ENCODE results near the gene FURIN. TPM values are rescaled to one million over a fixed set of nuclear protein-coding genes. Genes with fewer than 3 reads are reported as not detected.
A peak's percentile ranks its signal among the peaks of the same experiment; 100 is the strongest.
"Not testable (repeated sequence)": the region's sequence is repeated elsewhere in the genome, so short reads cannot be mapped to it uniquely, and the experiment has no call there.

FURIN gene
- total RNA-seq, 1 donor from 2014 or later: 570 TPM

DNA sequence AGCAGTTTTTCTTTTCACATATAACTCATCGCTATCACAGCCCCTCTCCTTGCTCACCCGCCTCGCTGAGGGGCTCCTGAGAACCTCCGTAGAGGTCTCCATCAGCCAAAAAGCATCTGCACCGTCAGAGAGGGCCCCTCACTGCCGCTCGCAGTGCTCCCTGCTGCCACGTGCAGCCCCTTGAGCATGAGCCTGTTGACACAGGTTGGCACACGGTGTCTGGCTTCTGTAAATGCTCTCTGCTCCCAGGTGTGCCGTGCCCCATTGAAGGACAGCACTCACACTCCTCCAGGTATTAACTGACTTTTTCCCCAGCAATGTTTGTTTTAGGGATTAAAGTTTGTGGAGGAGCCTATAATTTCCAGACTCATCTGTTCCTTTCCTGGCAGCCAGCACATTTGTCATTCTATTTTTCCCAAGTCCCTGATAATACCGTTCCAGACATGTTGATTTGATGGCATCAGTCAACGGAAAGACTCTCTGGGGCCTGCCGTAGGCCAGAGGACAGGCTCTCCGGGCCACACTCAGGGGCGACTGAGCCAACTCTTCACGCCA is 2.1 kb upstream of the FURIN start:
- no peak for DNase-seq (ENCODE audit: low spot score)
- Mint-ChIP-seq H3K27me3 (ENCODE audit: low read depth) (no peaks in the 10 kb centered on the region), H3K9me3 (no peaks in the 10 kb centered on the region), H3K27ac (peak overlapping the region; percentile 2), H3K4me1 (ENCODE audit: low read depth) (peaks cover 56% of the 10 kb centered on the region), H3K36me3 (ENCODE audit: low read depth) (peaks cover 18% of the 10 kb centered on the region), H3K4me3 (ENCODE audit: low read depth) (no peak overlapping the region)
- intact Hi-C loops (cut with micrococcal nuclease): no loop called here

DNA sequence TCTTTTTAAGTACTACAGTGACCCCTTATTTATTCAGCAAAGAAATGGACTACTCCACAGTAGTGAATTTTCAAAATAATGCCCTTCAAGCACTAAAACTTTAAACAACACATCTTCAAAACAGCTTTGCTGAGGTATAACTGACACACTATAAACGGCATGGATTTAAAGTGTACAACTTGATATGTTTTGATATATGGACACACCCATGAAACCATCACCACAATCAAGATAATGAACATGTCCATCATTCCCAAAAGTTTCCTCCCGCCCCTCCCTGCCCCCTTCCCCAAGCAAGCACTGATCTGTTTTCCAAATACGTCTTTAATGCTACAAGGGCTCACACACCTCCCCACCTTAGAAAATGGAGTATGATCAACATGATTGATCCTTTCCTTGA is 1.6 kb upstream of the FURIN start:
- Mint-ChIP-seq H3K4me3 (ENCODE audit: low read depth) (no peak overlapping the region), H3K27me3 (ENCODE audit: low read depth) (no peaks in the 10 kb centered on the region), H3K27ac (peak overlapping the region; percentile 2), H3K4me1 (ENCODE audit: low read depth) (peaks cover 54% of the 10 kb centered on the region), H3K36me3 (ENCODE audit: low read depth) (peaks cover 18% of the 10 kb centered on the region), H3K9me3 (no peaks in the 10 kb centered on the region)
- no peak for DNase-seq (ENCODE audit: low spot score)
- intact Hi-C loops (cut with micrococcal nuclease): no loop called here

DNA sequence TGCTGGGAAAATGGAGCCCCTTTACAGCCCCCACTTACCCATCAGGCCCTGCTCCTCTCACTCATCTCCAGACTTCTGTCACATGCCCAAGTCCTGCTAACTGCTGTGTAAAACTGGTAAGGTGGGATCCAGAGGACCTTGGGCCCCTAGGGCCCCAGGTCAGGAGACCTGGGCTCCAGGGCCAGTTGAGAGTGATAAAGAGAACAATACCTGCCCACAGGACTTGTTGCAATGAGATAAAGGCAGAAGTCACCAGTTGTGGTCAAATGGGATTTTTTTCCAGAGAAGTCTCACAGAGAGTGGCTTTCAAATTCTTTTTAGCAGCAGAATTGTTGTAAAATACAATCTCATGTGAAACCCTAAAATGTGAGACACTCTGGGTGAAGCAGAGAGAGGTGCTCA is 753 bp downstream of the FURIN start:
- intact Hi-C loops (cut with micrococcal nuclease): loop anchor here (1.0 kb wide), 4 partner anchors 13 to 54 kb away; no protein-coding TSS in a partner anchor
- Mint-ChIP-seq H3K4me1 (ENCODE audit: low read depth) (peaks cover 48% of the 10 kb centered on the region), H3K9me3 (no peaks in the 10 kb centered on the region)

DNA sequence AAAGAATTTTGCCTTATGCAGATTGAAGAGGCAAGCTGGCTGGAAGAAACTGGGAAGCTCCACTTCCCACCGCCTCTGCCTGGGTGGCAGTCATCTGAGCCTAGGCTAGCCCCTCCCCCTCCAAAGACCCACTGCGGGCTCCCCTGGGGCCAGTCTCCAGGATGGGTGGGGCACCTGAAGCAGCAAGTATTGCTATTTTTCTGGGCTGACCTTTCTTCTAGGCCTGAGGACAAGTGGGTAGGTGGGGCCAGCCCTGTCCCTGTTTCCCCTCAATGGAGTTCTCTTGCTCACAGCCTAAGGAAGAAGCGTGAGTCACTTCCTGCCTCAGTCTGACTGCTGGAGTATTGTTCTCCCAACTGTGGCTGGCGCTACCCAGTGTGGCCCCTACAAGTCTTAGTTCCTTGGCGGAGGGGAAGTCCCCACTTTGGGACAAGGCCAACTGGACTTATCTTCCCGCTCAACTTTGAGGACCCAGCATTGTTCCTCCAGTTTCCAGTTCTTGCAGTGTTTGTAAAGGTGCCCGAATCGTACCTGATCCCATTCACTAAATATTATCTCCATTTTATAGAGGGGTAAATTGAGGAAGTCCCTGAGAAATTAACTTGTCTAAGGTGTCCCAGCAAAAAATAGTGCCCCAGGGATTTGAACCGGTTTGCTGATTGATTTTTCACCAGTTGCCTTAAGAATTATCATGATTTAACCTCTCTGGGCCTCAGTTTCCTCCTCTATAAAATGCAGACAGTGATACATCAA is 1.4 kb downstream of the FURIN start:
- Mint-ChIP-seq H3K36me3 (ENCODE audit: low read depth) (peaks cover 46% of the 10 kb centered on the region), H3K4me3 (ENCODE audit: low read depth) (peak overlapping the region; percentile 96), H3K9me3 (no peaks in the 10 kb centered on the region), H3K27me3 (ENCODE audit: low read depth) (no peaks in the 10 kb centered on the region), H3K4me1 (ENCODE audit: low read depth) (peaks cover 51% of the 10 kb centered on the region), H3K27ac (peak overlapping the region; percentile 91)
- intact Hi-C loops (cut with micrococcal nuclease): loop anchor here (1.0 to 5.0 kb wide), 5 partner anchors 13 to 222 kb away; no protein-coding TSS in a partner anchor
- peak; percentile 31 for DNase-seq (ENCODE audit: low spot score)

More for the DNA sequence above, 753 bp downstream of the FURIN start:
- DNase-seq (ENCODE audit: low spot score): no peak
- Mint-ChIP-seq H3K4me3 (ENCODE audit: low read depth) (peak overlapping the region; percentile 96), H3K36me3 (ENCODE audit: low read depth) (peaks cover 39% of the 10 kb centered on the region), H3K27me3 (ENCODE audit: low read depth) (no peaks in the 10 kb centered on the region), H3K27ac (peak overlapping the region; percentile 91)

DNA sequence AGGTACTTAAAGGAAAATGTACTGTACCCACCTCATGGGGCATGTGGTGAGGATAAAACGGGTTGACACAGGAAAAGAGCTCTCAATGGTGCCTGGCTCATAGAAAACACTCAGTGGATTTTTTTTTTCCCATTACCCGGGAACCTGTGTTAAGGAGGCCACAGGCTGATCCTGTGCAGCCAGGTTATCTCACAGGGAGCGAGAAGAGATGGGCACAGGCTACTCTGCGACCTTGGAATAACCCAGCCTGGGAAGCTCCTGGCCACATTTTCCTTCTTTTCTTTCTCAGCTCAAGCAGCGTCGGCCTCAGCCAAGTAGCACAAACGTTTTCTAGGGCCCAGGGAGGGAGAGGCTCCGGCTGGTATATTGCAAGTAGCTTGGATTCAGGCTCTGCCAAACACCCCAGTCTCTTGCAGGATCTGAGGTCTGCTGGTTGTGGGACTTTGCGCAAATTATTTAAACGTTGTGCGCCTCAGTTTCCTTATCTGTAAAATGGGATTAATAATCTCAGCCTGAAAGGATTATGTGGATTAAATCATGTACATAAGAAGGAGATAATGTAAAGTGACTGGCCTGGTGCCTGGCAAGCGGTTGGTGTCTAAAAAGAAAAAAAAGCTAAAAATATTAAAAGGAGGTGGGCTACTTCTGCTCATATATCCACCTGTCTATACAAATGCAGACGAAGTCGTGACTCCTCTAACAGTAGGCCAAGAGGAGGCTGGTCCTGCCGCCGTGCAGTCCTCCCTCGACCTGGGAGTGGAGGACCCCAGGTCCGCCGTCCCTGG is 2.2 kb downstream of the FURIN start:
- Mint-ChIP-seq H3K9me3 (no peaks in the 10 kb centered on the region), H3K4me1 (ENCODE audit: low read depth) (peaks cover 53% of the 10 kb centered on the region), H3K36me3 (ENCODE audit: low read depth) (peaks cover 53% of the 10 kb centered on the region), H3K4me3 (ENCODE audit: low read depth) (peak overlapping the region; percentile 96), H3K27ac (peak overlapping the region; percentile 91), H3K27me3 (ENCODE audit: low read depth) (no peaks in the 10 kb centered on the region)
- DNase-seq (ENCODE audit: low spot score): no peak
- intact Hi-C loops (cut with micrococcal nuclease): loop anchor here (5.0 kb wide), 1 partner anchor 223 kb away; no protein-coding TSS in a partner anchor

DNA sequence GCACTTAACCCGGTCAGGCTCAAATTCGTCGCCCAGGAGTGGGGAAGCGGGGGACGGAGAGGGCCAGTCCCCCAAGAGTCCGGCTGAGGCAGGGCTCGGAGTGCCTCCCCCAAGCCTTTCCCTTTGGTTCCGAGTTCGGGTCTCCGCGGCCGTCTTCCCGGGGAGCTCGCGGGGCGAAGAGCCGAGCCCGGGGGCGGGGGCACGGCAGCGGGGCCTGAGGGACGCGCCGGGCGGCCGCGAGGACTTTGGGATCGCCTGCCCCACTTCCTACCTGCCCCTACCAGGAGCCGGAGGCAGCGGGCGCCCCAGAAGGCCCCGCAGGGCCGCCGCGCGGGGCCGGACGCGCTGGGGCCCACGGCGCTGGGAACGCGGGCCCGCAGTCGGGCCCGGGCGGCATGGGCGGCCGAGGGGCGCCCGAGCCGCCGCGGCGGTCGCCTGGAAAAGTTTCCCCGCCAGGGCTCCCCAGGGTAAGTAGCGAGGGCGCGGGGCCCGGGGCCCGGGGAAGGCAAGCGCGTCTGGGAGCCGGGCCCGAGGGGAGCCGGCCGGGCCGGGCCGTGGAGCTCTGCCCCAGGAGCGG is 2.8 kb downstream of the FURIN start:
- intact Hi-C loops (cut with micrococcal nuclease): loop anchor here (5.0 kb wide), 1 partner anchor 224 kb away; no protein-coding TSS in a partner anchor
- Mint-ChIP-seq H3K4me3 (ENCODE audit: low read depth) (peak overlapping the region; percentile 96), H3K36me3 (ENCODE audit: low read depth) (peaks cover 58% of the 10 kb centered on the region), H3K27me3 (ENCODE audit: low read depth) (no peaks in the 10 kb centered on the region), H3K4me1 (ENCODE audit: low read depth) (peaks cover 50% of the 10 kb centered on the region), H3K9me3 (no peaks in the 10 kb centered on the region), H3K27ac (peak overlapping the region; percentile 91)
- peak; percentile 27 for DNase-seq (ENCODE audit: low spot score)

DNA sequence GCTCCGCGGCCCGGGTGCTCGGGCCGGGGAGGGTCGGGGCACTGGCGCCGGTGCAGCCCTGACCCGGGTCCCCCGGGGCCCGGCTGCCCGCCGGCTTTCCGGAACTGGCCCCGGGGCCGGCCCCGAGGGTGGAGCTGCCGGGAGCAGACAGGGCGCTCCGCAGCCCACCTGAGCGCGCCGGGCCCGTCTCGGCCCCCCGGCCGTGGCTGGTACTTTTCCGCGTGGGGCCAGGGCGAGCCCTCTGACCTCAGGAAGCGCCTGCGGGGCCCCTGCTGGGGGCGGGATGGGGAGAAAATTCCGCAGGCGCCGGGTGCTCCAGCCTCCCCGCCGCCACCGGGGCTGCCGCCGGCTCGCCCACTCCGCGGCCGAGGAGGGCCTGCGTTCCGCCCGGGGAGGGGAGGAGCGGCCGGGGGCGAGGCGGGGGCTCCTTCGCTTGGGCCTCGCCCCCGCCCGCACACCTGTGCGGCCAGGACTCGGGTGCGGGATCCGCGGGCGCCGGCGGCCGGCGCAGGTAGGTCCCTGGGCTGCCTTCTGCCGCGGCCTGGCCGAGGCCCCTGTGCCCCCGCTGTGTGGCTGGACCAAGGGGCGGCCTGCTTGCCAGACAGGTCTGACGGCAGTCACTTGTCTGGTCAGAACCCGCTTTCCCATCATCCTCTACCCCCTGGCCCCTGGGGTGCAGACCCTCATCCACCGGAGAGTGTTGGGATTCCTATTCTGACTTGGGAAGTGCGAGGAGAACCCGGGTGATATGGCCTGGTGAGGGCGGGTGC is 3.5 kb downstream of the FURIN start:
- Mint-ChIP-seq H3K27me3 (ENCODE audit: low read depth) (no peaks in the 10 kb centered on the region), H3K4me1 (ENCODE audit: low read depth) (peaks cover 51% of the 10 kb centered on the region), H3K9me3 (no peaks in the 10 kb centered on the region), H3K4me3 (ENCODE audit: low read depth) (peak overlapping the region; percentile 93), H3K36me3 (ENCODE audit: low read depth) (peaks cover 65% of the 10 kb centered on the region), H3K27ac (peak overlapping the region; percentile 92)
- no peak for DNase-seq (ENCODE audit: low spot score)
- intact Hi-C loops (cut with micrococcal nuclease): loop anchor here (5.0 kb wide), 1 partner anchor 225 kb away; no protein-coding TSS in a partner anchor

DNA sequence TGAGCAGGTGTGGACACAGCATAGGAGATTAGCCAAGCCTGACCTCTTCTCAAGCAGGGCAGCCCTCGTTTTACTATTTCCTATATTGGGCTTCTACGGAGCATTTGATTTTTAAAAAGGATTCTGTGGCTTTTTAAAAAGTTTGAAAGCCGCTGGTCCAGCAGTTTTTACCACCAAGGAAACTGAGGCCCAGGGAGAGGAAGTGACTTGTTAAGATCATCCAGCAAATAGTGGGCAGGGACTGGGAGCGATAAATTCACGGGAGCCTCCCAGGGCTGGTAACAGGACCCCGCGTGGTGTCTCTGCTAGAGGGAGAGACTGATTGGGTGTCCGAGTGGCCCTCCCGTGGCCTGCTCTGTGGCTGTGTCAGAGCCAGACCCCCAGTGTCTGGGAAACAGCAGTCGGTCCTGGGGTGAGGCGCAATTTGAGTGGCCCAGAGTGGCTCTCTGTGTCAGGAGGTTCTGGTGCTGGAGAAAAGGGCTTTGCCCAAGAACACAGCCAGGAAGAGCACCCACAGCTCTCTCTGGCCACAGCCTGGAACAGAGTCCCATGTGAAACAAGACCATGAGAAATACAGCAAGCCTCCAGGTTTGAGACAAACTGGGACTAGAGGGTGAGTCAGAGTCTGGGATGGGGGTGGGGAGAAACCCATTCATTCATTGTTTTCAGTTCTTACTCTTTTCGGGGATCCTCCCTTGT is 4.2 kb downstream of the FURIN start:
- DNase-seq (ENCODE audit: low spot score): no peak
- Mint-ChIP-seq H3K4me3 (ENCODE audit: low read depth) (peak overlapping the region; percentile 93), H3K36me3 (ENCODE audit: low read depth) (peaks cover 72% of the 10 kb centered on the region), H3K4me1 (ENCODE audit: low read depth) (peaks cover 55% of the 10 kb centered on the region), H3K9me3 (no peaks in the 10 kb centered on the region), H3K27ac (peak overlapping the region; percentile 92), H3K27me3 (ENCODE audit: low read depth) (no peaks in the 10 kb centered on the region)
- intact Hi-C loops (cut with micrococcal nuclease): loop anchor here (1.0 to 5.0 kb wide), 4 partner anchors 14 to 225 kb away; no protein-coding TSS in a partner anchor

DNA sequence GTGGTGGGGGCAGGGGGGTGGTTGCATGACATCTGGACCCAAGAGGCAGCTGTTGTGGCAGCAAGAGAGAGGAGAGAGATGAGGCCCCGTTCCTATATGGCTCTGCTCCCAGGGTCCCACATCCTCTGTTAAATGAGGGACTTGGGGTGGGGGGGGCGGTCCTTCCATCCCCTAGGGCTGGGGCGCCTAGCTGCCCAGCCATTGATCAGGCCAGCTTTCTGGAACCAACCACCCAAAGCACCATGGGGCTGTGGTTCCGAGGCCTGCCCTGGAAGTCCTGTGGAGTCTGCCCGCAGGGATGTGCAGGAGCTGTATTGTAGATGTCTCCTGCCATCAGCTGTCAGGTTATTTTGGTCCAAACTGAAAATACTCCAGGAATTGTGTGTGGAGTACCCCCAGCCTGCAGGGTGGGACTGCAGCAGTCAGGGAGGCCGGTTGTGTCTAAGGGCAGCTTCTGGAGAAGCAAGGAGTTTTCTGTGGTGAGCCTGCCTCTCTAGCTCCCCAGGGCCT is 5.2 kb downstream of the FURIN start:
- Mint-ChIP-seq H3K4me1 (ENCODE audit: low read depth) (peaks cover 51% of the 10 kb centered on the region), H3K4me3 (ENCODE audit: low read depth) (peak overlapping the region; percentile 93), H3K27me3 (ENCODE audit: low read depth) (no peaks in the 10 kb centered on the region), H3K9me3 (no peaks in the 10 kb centered on the region), H3K36me3 (ENCODE audit: low read depth) (peaks cover 81% of the 10 kb centered on the region), H3K27ac (peak overlapping the region; percentile 92)
- DNase-seq (ENCODE audit: low spot score): no peak
- intact Hi-C loops (cut with micrococcal nuclease): loop anchor here (1.0 to 5.0 kb wide), 4 partner anchors 13 to 226 kb away; no protein-coding TSS in a partner anchor

DNA sequence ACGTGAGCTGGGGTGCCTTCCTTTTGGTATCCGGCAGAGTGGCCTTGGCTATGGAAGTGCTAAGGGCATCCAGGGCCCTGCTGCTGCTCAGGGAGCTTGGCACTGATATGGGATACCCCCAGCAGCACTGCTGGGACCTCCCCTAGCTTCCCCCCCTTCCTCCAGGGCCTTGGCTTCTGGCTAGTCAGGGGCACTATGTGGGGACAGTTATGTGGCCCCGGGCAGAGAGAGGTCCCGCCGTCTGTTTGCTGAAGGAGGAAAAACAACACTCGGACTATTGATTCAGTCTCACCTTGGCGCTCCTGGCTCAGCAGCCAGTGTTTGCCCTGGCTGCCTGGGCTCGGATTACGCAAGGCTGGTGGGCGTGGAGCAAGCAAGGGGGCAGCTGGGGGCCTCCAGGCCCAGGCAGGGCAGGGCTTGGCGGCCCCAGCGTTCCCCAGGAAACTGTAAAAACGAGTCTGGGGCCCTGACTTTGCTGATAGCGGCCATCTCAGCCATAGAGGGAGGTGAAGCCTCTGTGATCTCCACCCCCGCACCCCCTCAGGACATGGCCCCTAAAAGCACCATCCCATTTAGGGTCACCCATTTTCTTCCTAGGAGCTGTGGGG is 5.7 kb downstream of the FURIN start:
- no peaks in the 10 kb centered on the region for H3K27me3 Mint-ChIP-seq (ENCODE audit: low read depth)
- H3K27ac Mint-ChIP-seq: peak overlapping the region; percentile 92
- H3K9me3 Mint-ChIP-seq: no peaks in the 10 kb centered on the region
- H3K4me3 Mint-ChIP-seq (ENCODE audit: low read depth): peak overlapping the region; percentile 93
- intact Hi-C loops (cut with micrococcal nuclease): loop anchor here (1.0 to 5.0 kb wide), 4 partner anchors 12 to 227 kb away; no protein-coding TSS in a partner anchor
- DNase-seq (ENCODE audit: low spot score): no peak
- peaks cover 46% of the 10 kb centered on the region for H3K4me1 Mint-ChIP-seq (ENCODE audit: low read depth)
- H3K36me3 Mint-ChIP-seq (ENCODE audit: low read depth): peaks cover 85% of the 10 kb centered on the region

DNA sequence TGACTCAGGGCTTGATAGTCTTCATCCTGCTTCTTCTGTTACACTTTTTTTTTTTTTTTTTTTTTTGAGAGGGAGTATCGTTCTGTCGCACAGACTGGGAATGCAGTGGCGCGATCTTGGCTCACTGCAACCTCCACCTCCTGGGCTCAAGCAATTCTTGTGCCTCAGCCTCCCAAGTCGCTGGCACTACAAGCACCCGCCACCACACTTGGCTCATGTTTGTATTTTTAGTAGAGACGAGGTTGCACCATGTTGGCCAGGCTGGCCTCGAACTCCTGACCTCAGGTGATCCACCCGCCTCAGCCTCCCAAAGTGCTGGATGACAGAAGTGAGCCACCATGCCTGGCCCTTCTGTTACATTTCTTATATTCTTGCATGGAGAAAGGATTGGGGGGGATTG is 6.6 kb downstream of the FURIN start:
- peak overlapping the region; percentile 70 for H3K27ac Mint-ChIP-seq
- H3K4me1 Mint-ChIP-seq (ENCODE audit: low read depth): peaks cover 40% of the 10 kb centered on the region
- intact Hi-C loops (cut with micrococcal nuclease): loop anchor here (5.0 kb wide), 1 partner anchor 228 kb away; no protein-coding TSS in a partner anchor
- peak overlapping the region; percentile 61 for H3K4me3 Mint-ChIP-seq (ENCODE audit: low read depth)
- peaks cover 86% of the 10 kb centered on the region for H3K36me3 Mint-ChIP-seq (ENCODE audit: low read depth)
- H3K9me3 Mint-ChIP-seq; DNase-seq (ENCODE audit: low spot score); H3K27me3 Mint-ChIP-seq (ENCODE audit: low read depth): not testable (repeated sequence)
